GM23338 (cell line): ENCODE results near the gene MYO18A. TPM values are rescaled to one million over a fixed set of nuclear protein-coding genes. Genes with fewer than 3 reads are reported as not detected.

ENCODE experiments used
- ATAC-seq: fragments of 200-7000 bp; cut with Tn5 transposase; 3 replicates; pipeline ENCODE4 v1.9.1; 2020
- DNase-seq: peaks from one replicate; pipeline ENCODE4 v3.0.0-alpha.2; 2015; ENCODE audit warnings: low spot score
- H2AFZ ChIP-seq: fragments of 200-600 bp; sonication (generic); 2 replicates; pipeline ENCODE4 v1.8.0; 2016; ENCODE audit warnings: antibody characterized with exemption, mild to moderate bottlenecking, moderate library complexity
- H3F3A ChIP-seq: fragments of 200-600 bp; sonication (generic); replicated peaks from 2 replicates; pipeline ENCODE4 v1.8.0; 2017; ENCODE audit warnings: antibody characterized with exemption, mixed run types, low read depth
- H3K27ac ChIP-seq: fragments of 200-600 bp; sonication (generic); 2 replicates; pipeline ENCODE4 v1.6.1; 2016; ENCODE audit warnings: low read depth
- H3K27me3 ChIP-seq: fragments of 200-600 bp; sonication (generic); 2 replicates; pipeline ENCODE4 v1.8.0; 2016; ENCODE audit warnings: mild to moderate bottlenecking, mixed run types, moderate library complexity; ENCODE audit not compliant: insufficient read depth
- H3K36me3 ChIP-seq: fragments of 200-600 bp; sonication (generic); 2 replicates; pipeline ENCODE4 v1.8.0; 2016; ENCODE audit warnings: mild to moderate bottlenecking; ENCODE audit not compliant: insufficient read depth
- H3K4me1 ChIP-seq: fragments of 200-600 bp; sonication (generic); 2 replicates; pipeline ENCODE4 v1.8.0; 2016; ENCODE audit warnings: mild to moderate bottlenecking, moderate library complexity; ENCODE audit not compliant: insufficient read depth
- H3K4me2 ChIP-seq: fragments of 200-600 bp; sonication (generic); 2 replicates; pipeline ENCODE4 v1.7.1; 2017; ENCODE audit warnings: mixed run types
- H3K4me3 ChIP-seq: fragments of 200-600 bp; sonication (generic); 2 replicates; pipeline ENCODE4 v1.6.1; 2016; ENCODE audit warnings: mixed run types
- H3K79me2 ChIP-seq: fragments of 200-600 bp; sonication (generic); replicated peaks from 2 replicates; pipeline ENCODE4 v1.8.0; 2017; ENCODE audit warnings: mild to moderate bottlenecking; ENCODE audit not compliant: insufficient read depth
- H3K9me2 ChIP-seq: fragments of 200-600 bp; sonication (generic); 2 replicates; pipeline ENCODE4 v1.8.0; 2017; ENCODE audit not compliant: insufficient read depth
- H4K20me1 ChIP-seq: fragments of 200-600 bp; sonication (generic); replicated peaks from 2 replicates; pipeline ENCODE4 v1.8.0; 2017; ENCODE audit warnings: mild to moderate bottlenecking; ENCODE audit not compliant: insufficient read depth
- H3K27ac Mint-ChIP-seq: 2 replicates; pipeline ENCODE4 v1.8.0; 2020; ENCODE audit warnings: inconsistent platforms, mild to moderate bottlenecking, moderate library complexity, mixed read lengths
- H3K27me3 Mint-ChIP-seq: 3 replicates; pipeline ENCODE4 v1.8.0; 2022; ENCODE audit warnings: low read depth, mild to moderate bottlenecking, moderate library complexity, mixed read lengths, inconsistent platforms; ENCODE audit not compliant: insufficient read depth, poor library complexity
- H3K36me3 Mint-ChIP-seq: 3 replicates; pipeline ENCODE4 v1.8.0; 2021; ENCODE audit warnings: low read depth, mild to moderate bottlenecking, inconsistent platforms, moderate library complexity, mixed read lengths
- H3K4me1 Mint-ChIP-seq: 3 replicates; pipeline ENCODE4 v1.8.0; 2020; ENCODE audit warnings: mild to moderate bottlenecking, inconsistent platforms, mixed read lengths
- H3K4me3 Mint-ChIP-seq: 3 replicates; pipeline ENCODE4 v1.8.0; 2021; ENCODE audit warnings: moderate library complexity, mild to moderate bottlenecking, inconsistent platforms, mixed read lengths
- H3K9me3 Mint-ChIP-seq: 3 replicates; pipeline ENCODE4 v1.8.0; 2020; ENCODE audit warnings: moderate library complexity, mild to moderate bottlenecking, inconsistent platforms, mixed read lengths
- CREB1 ChIP-seq: fragments of 250-450 bp; sonication (Bioruptor Pico); IDR thresholded peaks from 2 replicates; pipeline ENCODE4 v1.5.0; 2020; ENCODE audit warnings: low read depth, mild to moderate bottlenecking, moderate library complexity
- CTCF ChIP-seq, 2 experiments: fragments of 200-600 bp in 1 of 2; sonication (generic) in 1 of 2; conservative IDR thresholded peaks; 2 replicates each; pipeline versions ENCODE4 v1.5.1 to v1.6.1; 2016 to 2017; ENCODE audit warnings: antibody characterized with exemption in 2 of 2, low read depth in 2 of 2, mild to moderate bottlenecking in 2 of 2, moderate library complexity in 1 of 2
- EZH2 ChIP-seq: fragments of 200-600 bp; sonication (generic); IDR thresholded peaks from one replicate; pipeline ENCODE4 v1.8.0; 2017; ENCODE audit warnings: antibody characterized with exemption, mild to moderate bottlenecking, low read depth; ENCODE audit not compliant: unreplicated experiment
- EZH2phosphoT487 ChIP-seq: fragments of 200-600 bp; sonication (generic); IDR thresholded peaks from one replicate; pipeline ENCODE4 v1.8.1; 2018; ENCODE audit warnings: antibody characterized with exemption; ENCODE audit not compliant: unreplicated experiment
- NANOG ChIP-seq: IDR thresholded peaks from 2 replicates; pipeline ENCODE4 v1.6.1; 2016; ENCODE audit warnings: antibody characterized with exemption, borderline replicate concordance
- POLR2AphosphoS5 ChIP-seq: IDR thresholded peaks from 2 replicates; pipeline ENCODE4 v1.6.1; 2016; ENCODE audit warnings: antibody characterized with exemption, low read depth
- REST ChIP-seq: IDR thresholded peaks from one replicate; pipeline ENCODE4 v1.6.1; 2018; ENCODE audit warnings: antibody characterized with exemption; ENCODE audit not compliant: unreplicated experiment
- STAT1 ChIP-seq: IDR thresholded peaks from one replicate; pipeline ENCODE4 v1.6.1; 2016; ENCODE audit warnings: antibody characterized with exemption; ENCODE audit not compliant: unreplicated experiment
- ZNF114 ChIP-seq: fragments of 250-450 bp; sonication (Bioruptor Pico); IDR thresholded peaks from 2 replicates; pipeline ENCODE4 v1.5.0; 2020; ENCODE audit warnings: mild to moderate bottlenecking, moderate library complexity
- ZNF462 ChIP-seq: fragments of 250-450 bp; sonication (Bioruptor Pico); IDR thresholded peaks from 2 replicates; pipeline ENCODE4 v1.5.0; 2020; ENCODE audit warnings: mild to moderate bottlenecking, moderate library complexity
- polyA plus RNA-seq: library from polyadenylated mRNA; unstranded; fragments of >200 nt; fragmentation: Nextera tagmentation; extraction: Ambion mirVana; gene quantifications from 2 replicates; pipeline ENCODE4 v1.2.1, GENCODE V29; 2016
- total RNA-seq: library from RNA; depleted of rRNA; stranded (reverse); fragments of >200 nt; shearing (Covaris generic); gene quantifications from 2 replicates; pipeline ENCODE4 v1.2.3, GENCODE V29; 2014

The MYO18A gene
- total and polyA plus RNA-seq, 2 experiments from 2014 or later, result 18.3 to 37.5 TPM

- Histone ChIP-seq H3K36me3 (no peaks in the 10 kb centered on the region), H3K4me2 (peak overlapping the region; percentile 71), H3K79me2 (peaks cover 5% of the 10 kb centered on the region), H3F3A (no peaks in the 10 kb centered on the region), H3K4me3 (no peak overlapping the region; the same call in 1 of the 2 replicates), H3K27ac (0 out of 2 replicates have a peak overlapping the region, but pooled peaks have one; percentile 73), H3K9me2 (no peaks in the 10 kb centered on the region), H3K4me1 (peaks cover 19% of the 10 kb centered on the region), H2AFZ (no peak overlapping the region), H4K20me1 (no peaks in the 10 kb centered on the region; the same call in 1 of the 2 replicates), H3K27me3 (no peaks in the 10 kb centered on the region)
- Mint-ChIP-seq H3K36me3 (no peaks in the 10 kb centered on the region; the same call in 2 of the 3 replicates), H3K27ac (peak overlapping the region; percentile 94), H3K4me1 (peaks cover 36% of the 10 kb centered on the region), H3K4me3 (no peak overlapping the region; the same call in 2 of the 3 replicates), H3K9me3 (no peaks in the 10 kb centered on the region), H3K27me3 (peaks cover 9% of the 10 kb centered on the region)
- TF ChIP-seq ZNF462 (CRISPR knock-in tag) (no peak), POLR2AphosphoS5 (no peak), NANOG (no peak), EZH2phosphoT487 (no peak), REST (no peak), CREB1 (CRISPR knock-in tag) (no peak), CTCF (conservative IDR thresholded peaks at IDR 0.05; ENCODE audit: low read depth in 2 of 2) (no peak), ZNF114 (CRISPR knock-in tag) (no peak), STAT1 (no peak), EZH2 (no peak)
- ATAC-seq, result peak; percentile 88
- peak; percentile 41 for DNase-seq
These were observed 47.0 kb downstream of the MYO18A start for GRCh38 chr17:29133121-29133713.
